Colonic mucosa (tissue), 4 donors: Measurements from ENCODE around the gene OSBP2. TPM values are rescaled to one million over a fixed set of nuclear protein-coding genes. Genes with fewer than 3 reads are reported as not detected.

Experiments used
- DNase-seq: peaks from one replicate; pipeline ENCODE4 v3.0.0-alpha.2; 2020
- H3K27ac ChIP-seq: fragments of 200-600 bp; one replicate; pipeline ENCODE4 v1.8.0; 2021
- H3K27me3 ChIP-seq: fragments of 200-600 bp; one replicate; pipeline ENCODE4 v1.8.0; 2021
- H3K36me3 ChIP-seq: fragments of 200-600 bp; one replicate; pipeline ENCODE4 v1.8.0; 2021
- H3K4me1 ChIP-seq: fragments of 200-600 bp; one replicate; pipeline ENCODE4 v1.8.0; 2021; ENCODE audit warnings: mild to moderate bottlenecking
- H3K4me3 ChIP-seq: fragments of 200-600 bp; one replicate; pipeline ENCODE4 v1.8.0; 2021
- H3K9ac ChIP-seq, 2 donors: one replicate each; pipeline ENCODE4 v1.7.0; 2013; ENCODE audit warnings: control low read depth in 2 of 2, low read depth in 2 of 2, low read length in 2 of 2
- H3K9me3 ChIP-seq: fragments of 200-600 bp; one replicate; pipeline ENCODE4 v1.8.0; 2021
- intact Hi-C: fragments of 100-400 bp; cut with DNase I; formaldehyde crosslinking; loops from one replicate; pipeline ENCODE4 v1.14.1; 2022
- total RNA-seq, 2 donors: library from RNA; stranded (reverse); fragmentation: NEBNext Ultra II Directional in 1 of 2; extraction: Animal tissue kit (Norgen Biotek cat#: 25700) in 1 of 2; gene quantifications; one replicate each; pipeline ENCODE4 v1.2.1, GENCODE V29; 2021
- TF ChIP-seq, protein P1 (sequence below): fragments of 200-600 bp; IDR thresholded peaks from one replicate; pipeline ENCODE4 v1.8.0; 2022; ENCODE audit warnings: antibody characterized with exemption, mild to moderate bottlenecking
- donor health status: healthy.
- donor health status: DM: no; HTN: no; CAD: no.
- donor health status: DM: no; HTN: no; CAD: no.

OSBP2 gene
- total RNA-seq, 2 donors from 2014 or later, result 3.2 to 4.3 TPM

DNA sequence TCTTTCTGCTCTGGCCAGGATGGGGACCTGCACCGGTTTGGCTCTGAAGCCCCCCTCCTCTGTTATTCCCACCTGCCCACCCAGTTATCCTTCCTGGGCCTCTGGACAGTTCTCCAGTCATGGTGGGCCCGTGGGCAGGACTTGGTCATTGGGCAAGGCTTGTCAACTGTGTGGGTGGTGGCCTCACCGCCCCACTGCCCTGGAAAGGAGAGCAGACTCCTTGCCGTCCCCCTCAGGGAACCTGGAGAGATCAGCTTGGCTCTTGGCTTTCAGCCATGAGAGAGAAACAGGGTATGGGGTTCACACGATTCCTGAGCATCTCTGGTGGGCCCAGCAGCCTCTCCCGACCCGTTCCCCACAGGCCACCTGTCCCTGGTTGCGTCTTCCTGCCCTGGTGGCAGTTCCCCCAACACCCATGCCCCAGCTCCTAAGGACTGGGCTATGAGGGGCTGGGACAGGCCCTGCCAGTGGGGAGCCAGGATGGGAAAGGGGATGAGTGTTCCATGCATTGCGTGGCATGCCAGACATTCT is 181.6 kb downstream of the OSBP2 start:
- Histone ChIP-seq H3K27ac (no peak overlapping the region), H3K9me3 (no peaks in the 10 kb centered on the region), H3K27me3 (no peaks in the 10 kb centered on the region), H3K36me3 (no peaks in the 10 kb centered on the region), H3K4me1 (no peaks in the 10 kb centered on the region), H3K4me3 (no peak overlapping the region), H3K9ac (no peak overlapping the region)
- no peak for DNase-seq
- TF ChIP-seq, protein P1, sequence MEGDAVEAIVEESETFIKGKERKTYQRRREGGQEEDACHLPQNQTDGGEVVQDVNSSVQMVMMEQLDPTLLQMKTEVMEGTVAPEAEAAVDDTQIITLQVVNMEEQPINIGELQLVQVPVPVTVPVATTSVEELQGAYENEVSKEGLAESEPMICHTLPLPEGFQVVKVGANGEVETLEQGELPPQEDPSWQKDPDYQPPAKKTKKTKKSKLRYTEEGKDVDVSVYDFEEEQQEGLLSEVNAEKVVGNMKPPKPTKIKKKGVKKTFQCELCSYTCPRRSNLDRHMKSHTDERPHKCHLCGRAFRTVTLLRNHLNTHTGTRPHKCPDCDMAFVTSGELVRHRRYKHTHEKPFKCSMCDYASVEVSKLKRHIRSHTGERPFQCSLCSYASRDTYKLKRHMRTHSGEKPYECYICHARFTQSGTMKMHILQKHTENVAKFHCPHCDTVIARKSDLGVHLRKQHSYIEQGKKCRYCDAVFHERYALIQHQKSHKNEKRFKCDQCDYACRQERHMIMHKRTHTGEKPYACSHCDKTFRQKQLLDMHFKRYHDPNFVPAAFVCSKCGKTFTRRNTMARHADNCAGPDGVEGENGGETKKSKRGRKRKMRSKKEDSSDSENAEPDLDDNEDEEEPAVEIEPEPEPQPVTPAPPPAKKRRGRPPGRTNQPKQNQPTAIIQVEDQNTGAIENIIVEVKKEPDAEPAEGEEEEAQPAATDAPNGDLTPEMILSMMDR, result no peak
- intact Hi-C loops, result no loop called here

DNA sequence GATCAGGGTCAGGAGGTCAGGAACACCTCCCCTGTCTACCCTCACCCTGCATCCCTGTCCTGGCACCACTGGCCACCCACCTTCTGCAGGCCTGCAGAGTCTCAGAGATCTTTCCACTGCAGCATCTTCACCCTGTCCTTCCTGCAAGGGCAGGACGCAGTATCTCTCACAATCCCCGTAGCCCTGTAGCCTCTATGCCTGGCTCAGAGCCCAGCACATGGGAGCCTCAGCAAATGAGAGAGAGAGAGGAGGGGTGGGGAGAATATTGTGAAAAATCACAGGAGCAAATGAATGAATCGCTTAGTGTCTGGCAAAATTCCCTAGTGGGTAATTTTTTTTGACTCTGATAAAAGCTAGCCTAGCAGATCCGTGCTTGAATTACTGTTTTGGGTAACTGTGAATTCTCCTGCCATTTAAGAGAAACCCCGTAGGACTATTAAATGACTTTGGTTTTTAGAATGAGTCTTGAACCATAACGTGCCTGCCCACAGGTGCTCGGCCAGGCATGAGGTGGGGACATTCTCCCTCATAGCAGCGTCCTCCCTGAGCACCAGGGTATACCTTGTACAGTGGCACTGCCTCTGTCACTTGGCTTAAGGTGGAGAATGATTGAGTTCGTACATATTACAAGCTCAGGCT is 182.4 kb downstream of the OSBP2 start:
- TF ChIP-seq, protein P1, result no peak
- H3K9ac ChIP-seq, result no peak overlapping the region
- H3K27ac ChIP-seq, result no peak overlapping the region
- no peaks in the 10 kb centered on the region for H3K9me3 ChIP-seq
- no peaks in the 10 kb centered on the region for H3K36me3 ChIP-seq
- H3K4me3 ChIP-seq, result no peak overlapping the region
- intact Hi-C loops, result no loop called here
- DNase-seq, result no peak
- H3K4me1 ChIP-seq, result no peaks in the 10 kb centered on the region
- H3K27me3 ChIP-seq, result no peaks in the 10 kb centered on the region

DNA sequence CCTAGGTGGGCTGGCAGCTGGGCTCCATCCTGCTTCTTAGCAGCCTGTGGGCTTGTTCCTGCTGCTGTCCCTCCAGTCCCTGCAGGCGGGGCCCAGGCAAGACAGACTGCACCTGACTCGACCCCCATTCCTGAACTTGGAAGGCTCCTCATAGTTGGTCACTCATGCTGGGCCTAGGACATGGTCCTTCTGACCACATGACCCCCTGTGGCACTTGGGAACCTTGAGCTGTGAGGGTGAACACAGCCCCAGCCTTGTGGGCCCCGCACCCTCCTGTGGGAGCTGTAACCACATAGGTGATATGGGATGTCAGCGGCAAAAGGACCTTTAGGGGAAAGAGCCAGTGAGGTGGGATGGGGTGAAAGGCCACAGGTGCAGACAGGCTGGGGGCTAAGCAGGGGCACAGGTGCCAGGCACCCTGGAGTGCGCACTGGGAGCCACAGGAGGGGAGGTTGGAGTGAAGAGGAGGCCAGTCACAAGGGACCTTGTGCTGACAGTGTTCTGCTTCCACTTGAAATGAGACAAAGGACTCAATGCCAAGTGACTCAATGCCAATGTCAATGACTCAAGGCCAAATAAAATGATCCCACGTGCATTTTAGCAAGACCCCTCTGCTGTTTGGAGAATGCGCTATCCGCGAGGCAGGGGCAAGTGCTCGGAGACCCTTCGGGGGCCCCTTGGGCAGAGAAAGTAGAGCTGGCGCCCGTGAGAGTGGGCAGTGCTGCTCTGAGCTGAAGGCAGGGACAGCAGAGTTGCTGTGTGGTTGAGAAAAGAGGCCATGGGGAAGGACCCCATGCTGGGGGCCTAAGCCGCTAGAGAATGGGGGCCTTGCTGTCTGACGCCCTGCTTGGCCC is 183.2 kb downstream of the OSBP2 start:
- no peaks in the 10 kb centered on the region for H3K4me1 ChIP-seq
- TF ChIP-seq, protein P1, result no peak
- no peak overlapping the region for H3K4me3 ChIP-seq
- DNase-seq, result no peak
- H3K9me3 ChIP-seq, result no peaks in the 10 kb centered on the region
- H3K27ac ChIP-seq, result no peak overlapping the region
- intact Hi-C loops, result no loop called here
- H3K27me3 ChIP-seq, result no peaks in the 10 kb centered on the region
- no peaks in the 10 kb centered on the region for H3K36me3 ChIP-seq
- H3K9ac ChIP-seq, result no peak overlapping the region

DNA sequence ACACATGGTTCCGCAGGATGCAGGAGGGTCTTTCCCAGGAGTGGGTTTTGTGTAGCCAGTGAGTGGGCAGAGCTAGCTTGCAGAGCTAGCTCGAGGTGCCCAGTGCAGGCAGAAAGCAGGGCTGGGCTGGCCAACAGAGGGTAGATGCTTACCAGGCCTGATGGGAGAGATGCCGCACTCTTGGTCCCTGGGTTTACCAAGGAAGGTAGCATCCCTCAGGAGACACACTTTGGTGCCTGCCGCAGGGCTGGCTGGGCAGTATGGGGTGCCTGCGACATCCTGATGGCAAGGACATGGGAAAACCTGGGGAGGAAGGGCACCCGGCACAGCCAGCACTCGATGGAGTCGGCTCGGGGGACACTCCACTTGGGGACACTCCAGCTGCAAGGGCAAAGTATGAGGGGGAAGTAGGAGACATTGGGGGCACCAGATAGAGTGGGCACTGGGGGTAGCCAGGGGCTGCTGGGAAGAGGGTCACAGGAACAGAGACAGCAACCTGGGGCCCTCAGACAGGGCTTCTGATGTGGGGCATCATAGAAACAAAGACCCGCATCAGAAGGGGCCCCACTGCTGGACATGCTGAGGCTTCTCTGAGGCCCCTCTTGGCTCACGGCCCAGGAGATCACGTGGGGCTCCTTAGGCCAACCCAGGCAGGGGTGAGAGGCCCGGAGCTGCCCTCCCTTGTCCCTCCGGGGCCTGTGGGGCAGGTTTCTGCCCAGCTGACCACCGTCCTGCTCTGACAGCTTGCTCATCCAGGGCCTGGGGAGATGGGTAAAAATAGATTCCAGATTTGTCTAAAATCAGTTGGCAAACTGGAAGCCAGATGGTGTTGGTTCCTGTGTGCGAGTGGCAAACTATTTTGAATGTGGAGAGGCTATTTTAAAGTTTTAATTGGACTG is 184.1 kb downstream of the OSBP2 start:
- Histone ChIP-seq H3K4me3 (no peak overlapping the region), H3K36me3 (no peaks in the 10 kb centered on the region), H3K9me3 (no peaks in the 10 kb centered on the region), H3K9ac (no peak overlapping the region), H3K4me1 (no peaks in the 10 kb centered on the region), H3K27ac (no peak overlapping the region), H3K27me3 (no peaks in the 10 kb centered on the region)
- intact Hi-C loops, result no loop called here
- DNase-seq, result no peak
- TF ChIP-seq, protein P1, result no peak

DNA sequence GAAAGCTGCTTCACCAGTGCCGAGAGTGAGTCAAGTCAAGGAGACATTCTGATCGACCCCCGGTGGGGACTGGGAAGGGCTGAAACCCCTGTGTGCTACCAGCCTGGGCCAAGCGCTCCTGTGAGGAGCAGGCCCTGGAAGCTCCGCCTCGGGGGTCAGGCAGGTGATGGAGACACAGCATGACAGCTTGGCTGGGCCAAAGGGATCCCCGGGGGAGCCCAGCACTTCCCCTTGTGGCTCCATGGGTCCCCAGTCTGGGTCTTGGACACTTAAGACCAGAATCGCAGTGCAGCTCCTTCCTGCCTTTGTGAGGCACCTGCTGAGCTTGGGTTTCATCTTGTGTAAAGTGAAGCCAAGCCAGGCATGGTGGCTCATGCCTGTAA is 184.7 kb downstream of the OSBP2 start:
- no peaks in the 10 kb centered on the region for H3K9me3 ChIP-seq
- DNase-seq, result no peak
- no peaks in the 10 kb centered on the region for H3K36me3 ChIP-seq
- no peaks in the 10 kb centered on the region for H3K27me3 ChIP-seq
- H3K27ac ChIP-seq, result no peak overlapping the region
- intact Hi-C loops, result no loop called here
- TF ChIP-seq, protein P1, result no peak
- no peaks in the 10 kb centered on the region for H3K4me1 ChIP-seq
- H3K9ac ChIP-seq, result no peak overlapping the region
- no peak overlapping the region for H3K4me3 ChIP-seq
